H1 (cell line): ENCODE results near the gene ANGPTL8. TPM values are rescaled to one million over a fixed set of nuclear protein-coding genes. Genes with fewer than 3 reads are reported as not detected.
A peak's percentile ranks its signal among the peaks of the same experiment; 100 is the strongest.

ENCODE experiments used
- CTCF ChIA-PET: fragments of 300-600 bp; sonication (Branson Sonifier 250); formaldehyde crosslinking; loops from one replicate; lab custom pipeline; 2021; ENCODE audit not compliant: partially characterized antibody; lab: Charles Lee
- POLR2A ChIA-PET: fragments of 300-600 bp; sonication (Branson Sonifier 250); formaldehyde crosslinking; loops from one replicate; lab custom pipeline; 2021; ENCODE audit warnings: inconsistent platforms; ENCODE audit not compliant: partially characterized antibody; lab: Charles Lee
- DNase-seq, 2 experiments: peaks; one replicate each; pipeline versions ENCODE4 v3.0.0 to v3.0.0-alpha.2; 2010 to 2022; ENCODE audit warnings: low spot score in 2 of 2, low read depth in 1 of 2, mixed read lengths in 1 of 2
- FAIRE-seq: peaks from 2 replicates; lab custom pipeline; 2011; peaks lifted over from hg19 to GRCh38; lab: Jason Lieb, UNC
- H2AFZ ChIP-seq: 2 replicates; pipeline ENCODE4 v1.8.1; 2012; ENCODE audit warnings: low read length, inconsistent platforms
- H2AK5ac ChIP-seq: 2 replicates; pipeline ENCODE4 v1.6.1; 2013; ENCODE audit warnings: low read depth, low read length
- H2BK120ac ChIP-seq: replicated peaks from 2 replicates; pipeline ENCODE3; 2013; ENCODE audit warnings: low read depth, low read length, inconsistent platforms
- H2BK12ac ChIP-seq: 2 replicates; pipeline ENCODE4 v1.6.1; 2013; ENCODE audit warnings: low read depth, low read length
- H2BK15ac ChIP-seq: 2 replicates; pipeline ENCODE4 v1.6.1; 2013; ENCODE audit warnings: low read length
- H2BK20ac ChIP-seq: 2 replicates; pipeline ENCODE4 v1.6.1; 2013; ENCODE audit warnings: low read length
- H2BK5ac ChIP-seq: 2 replicates; pipeline ENCODE4 v1.6.1; 2013; ENCODE audit warnings: low read depth, low read length
- H3K14ac ChIP-seq: 2 replicates; pipeline ENCODE4 v1.6.1; 2013; ENCODE audit warnings: inconsistent platforms; ENCODE audit not compliant: insufficient read length
- H3K18ac ChIP-seq: 2 replicates; pipeline ENCODE4 v1.6.1; 2013; ENCODE audit warnings: low read length; ENCODE audit errors: extremely low read depth
- H3K23ac ChIP-seq: 2 replicates; pipeline ENCODE4 v1.6.1; 2013; ENCODE audit warnings: inconsistent platforms; ENCODE audit not compliant: insufficient read length
- H3K23me2 ChIP-seq: 2 replicates; pipeline ENCODE4 v1.6.1; 2013; ENCODE audit warnings: low read depth, low read length
- H3K27ac ChIP-seq: 2 replicates; pipeline ENCODE4 v1.6.1; 2011; ENCODE audit warnings: low read depth, low read length, inconsistent platforms
- H3K27me3 ChIP-seq, 4 experiments: replicated peaks in 1 of 4; 1 replicate in 1 of 4; 2 replicates in 3 of 4; pipeline versions ENCODE4 v1.6.1 to v1.8.1; 2011 to 2013; ENCODE audit warnings: low read length in 3 of 4, mild to moderate bottlenecking in 3 of 4, inconsistent platforms in 2 of 4, mixed read lengths in 2 of 4, moderate library complexity in 1 of 4; ENCODE audit not compliant: control insufficient read depth in 3 of 4, insufficient read depth in 3 of 4; ENCODE audit errors: extremely low read depth in 1 of 4
- H3K36me3 ChIP-seq, 4 experiments: 2 replicates each; pipeline versions ENCODE4 v1.6.1 to v1.8.1; 2011 to 2013; ENCODE audit warnings: mild to moderate bottlenecking in 4 of 4, low read length in 3 of 4, moderate library complexity in 2 of 4, control low read depth in 1 of 4, inconsistent platforms in 1 of 4; ENCODE audit not compliant: insufficient read depth in 4 of 4, control insufficient read depth in 2 of 4
- H3K4ac ChIP-seq: replicated peaks from 2 replicates; pipeline ENCODE3; 2013; ENCODE audit warnings: low read length, low read depth, mixed read lengths, inconsistent platforms; ENCODE audit not compliant: insufficient read length
- H3K4me1 ChIP-seq, 4 experiments: replicated peaks in 1 of 4; 1 replicate in 1 of 4; 2 replicates in 3 of 4; pipeline versions ENCODE4 v1.6.1 to v1.8.1; 2011 to 2013; ENCODE audit warnings: low read length in 3 of 4, inconsistent platforms in 2 of 4, mixed read lengths in 1 of 4; ENCODE audit not compliant: insufficient read depth in 4 of 4, control insufficient read depth in 3 of 4
- H3K4me2 ChIP-seq, 2 experiments: 2 replicates each; pipeline versions ENCODE4 v1.6.1 to v1.8.1; 2011 to 2013; ENCODE audit warnings: low read depth in 2 of 2, low read length in 2 of 2, control low read depth in 1 of 2, inconsistent platforms in 1 of 2, mild to moderate bottlenecking in 1 of 2; ENCODE audit not compliant: insufficient read depth in 1 of 2
- H3K4me3 ChIP-seq, 4 experiments: fragments of 200-600, 300-600 bp in 1 of 4; sonication (generic), shearing (Covaris generic), sonication (Bioruptor Twin) in 1 of 4; 2 replicates each; pipeline versions ENCODE4 v1.5.1 to v1.8.1; 2011 to 2016; ENCODE audit warnings: low read length in 4 of 4, low read depth in 3 of 4, control low read depth in 2 of 4, inconsistent platforms in 2 of 4, mild to moderate bottlenecking in 2 of 4, mixed read lengths in 1 of 4, moderate library complexity in 1 of 4; ENCODE audit not compliant: insufficient read depth in 2 of 4; ENCODE audit errors: extremely low read depth in 1 of 4
- H3K56ac ChIP-seq: replicated peaks from 2 replicates; pipeline ENCODE3; 2013; ENCODE audit warnings: low read depth, mild to moderate bottlenecking, mixed read lengths, low read length, inconsistent platforms; ENCODE audit not compliant: insufficient read length
- H3K79me1 ChIP-seq: 2 replicates; pipeline ENCODE4 v1.6.1; 2013; ENCODE audit warnings: low read depth, low read length, control low read depth
- H3K79me2 ChIP-seq, 2 experiments: 2 replicates each; pipeline versions ENCODE4 v1.6.1 to v1.8.1; 2012 to 2013; ENCODE audit warnings: low read length in 2 of 2, mild to moderate bottlenecking in 2 of 2, inconsistent platforms in 1 of 2; ENCODE audit not compliant: insufficient read depth in 2 of 2, control insufficient read depth in 1 of 2
- H3K9ac ChIP-seq, 4 experiments: replicated peaks in 1 of 4; 1 replicate in 1 of 4; 2 replicates in 3 of 4; pipeline versions ENCODE4 v1.6.1 to v1.8.1; 2011 to 2013; ENCODE audit warnings: low read depth in 3 of 4, low read length in 3 of 4, control low read depth in 2 of 4, mild to moderate bottlenecking in 2 of 4, moderate library complexity in 2 of 4, inconsistent platforms in 1 of 4; ENCODE audit errors: extremely low read depth in 1 of 4
- H3K9me3 ChIP-seq, 2 experiments: 2 replicates each; pipeline versions ENCODE4 v1.6.1 to v1.8.1; 2012 to 2013; ENCODE audit warnings: mild to moderate bottlenecking in 2 of 2, moderate library complexity in 2 of 2, control low read depth in 1 of 2, inconsistent platforms in 1 of 2, low read depth in 1 of 2, low read length in 1 of 2, mixed read lengths in 1 of 2; ENCODE audit not compliant: insufficient read depth in 2 of 2
- H4K20me1 ChIP-seq, 2 experiments: replicated peaks in 1 of 2; 2 replicates each; pipeline versions ENCODE3 to v1.8.1; 2011 to 2013; ENCODE audit warnings: inconsistent platforms in 2 of 2, low read length in 2 of 2, mild to moderate bottlenecking in 1 of 2; ENCODE audit not compliant: insufficient read depth in 2 of 2, control insufficient read depth in 1 of 2
- H4K5ac ChIP-seq: 2 replicates; pipeline ENCODE4 v1.6.1; 2013; ENCODE audit warnings: low read length, low read depth, mixed read lengths, inconsistent platforms; ENCODE audit not compliant: insufficient read length
- H4K8ac ChIP-seq: 2 replicates; pipeline ENCODE4 v1.8.0; 2013; ENCODE audit warnings: mild to moderate bottlenecking, moderate library complexity, low read length, inconsistent platforms; ENCODE audit not compliant: insufficient read depth; ENCODE audit errors: extremely low read depth
- H4K91ac ChIP-seq: replicated peaks from 2 replicates; pipeline ENCODE3; 2013; ENCODE audit warnings: low read length, mixed read lengths, inconsistent platforms; ENCODE audit not compliant: insufficient read length
- BRCA1 ChIP-seq: IDR thresholded peaks from 2 replicates; pipeline ENCODE4 v1.6.1; 2012; ENCODE audit warnings: low read depth, low read length, improper control_type of control experiment
- GABPA ChIP-seq: IDR thresholded peaks from 2 replicates; pipeline ENCODE4 v1.6.1; 2011; ENCODE audit warnings: mild to moderate bottlenecking, low read length, moderate library complexity, borderline replicate concordance; ENCODE audit not compliant: insufficient read depth
- JUND ChIP-seq: IDR thresholded peaks from 2 replicates; pipeline ENCODE4 v1.6.1; 2011; ENCODE audit warnings: mild to moderate bottlenecking, improper control_type of control experiment, low read length
- KDM1A ChIP-seq: fragments of 200-600, 300-600 bp; sonication (generic); IDR thresholded peaks from 2 replicates; pipeline ENCODE4 v1.7.1; 2016; ENCODE audit warnings: mild to moderate bottlenecking, low read length, borderline replicate concordance
- SRF ChIP-seq: IDR thresholded peaks from 2 replicates; pipeline ENCODE4 v1.6.1; 2011; ENCODE audit warnings: mild to moderate bottlenecking, low read depth, low read length, moderate library complexity
- TAF7 ChIP-seq: optimal IDR thresholded peaks from 2 replicates; pipeline ENCODE3; 2011; ENCODE audit warnings: low read depth, mild to moderate bottlenecking, inconsistent platforms, low read length, moderate library complexity, borderline replicate concordance
- WGBS, 2 experiments: shearing (Covaris generic) in 1 of 2; methylation state at CpG; one replicate each; pipeline versions ENCODE4 v1.1.6 to v1.1.7; 2013 to 2015; ENCODE audit warnings: low lambda C conversion rate in 2 of 2, mixed read lengths in 2 of 2, inconsistent platforms in 1 of 2, low coverage in 1 of 2, missing lambda C conversion rate in 1 of 2; ENCODE audit not compliant: insufficient replicate concordance in 2 of 2, insufficient coverage in 1 of 2, insufficient read length in 1 of 2; ENCODE audit errors: extremely low coverage in 1 of 2, missing lambda C conversion rate in 1 of 2; 5-methylcytosine and 5-hydroxymethylcytosine counted together
- polyA plus RNA-seq, 7 experiments: library from polyadenylated mRNA; depleted of rRNA in 3 of 7; stranded (reverse) in 5 of 7; unstranded in 2 of 7; fragments of >200 nt in 5 of 7; fragments of 200-250 nt in 2 of 7; gene quantifications; 1 replicate in 5 of 7; 2 replicates in 1 of 7; 4 replicates in 1 of 7; pipeline versions ENCODE4 v1.2.1 to v1.2.3, GENCODE V29; 2011 to 2013; ENCODE audit warnings: missing spikeins in 2 of 7, mixed read lengths in 2 of 7
- total RNA-seq: library from RNA; stranded (reverse); fragmentation: NEBNext Ultra II Directional; extraction: Animal tissue kit (Norgen Biotek cat#: 25700); gene quantifications from 2 replicates; pipeline ENCODE4 v1.2.1, GENCODE V29; 2021
- TF ChIP-seq, protein P1 (sequence below): IDR thresholded peaks from 2 replicates; pipeline ENCODE4 v1.6.1; 2012; ENCODE audit warnings: inconsistent platforms
- TF ChIP-seq, protein P2 (sequence below): IDR thresholded peaks from 2 replicates; pipeline ENCODE4 v1.6.1; 2012; ENCODE audit warnings: inconsistent platforms
- TF ChIP-seq, protein P3 (sequence below): IDR thresholded peaks from 2 replicates; pipeline ENCODE4 v1.6.1; 2011; ENCODE audit warnings: low read length, improper control_type of control experiment

ANGPTL8 gene
- total and polyA plus RNA-seq, 2 of the 8 experiments (the other 6 are each of a cell fraction or from before 2014, with no cell fraction given) = not detected

DNA sequence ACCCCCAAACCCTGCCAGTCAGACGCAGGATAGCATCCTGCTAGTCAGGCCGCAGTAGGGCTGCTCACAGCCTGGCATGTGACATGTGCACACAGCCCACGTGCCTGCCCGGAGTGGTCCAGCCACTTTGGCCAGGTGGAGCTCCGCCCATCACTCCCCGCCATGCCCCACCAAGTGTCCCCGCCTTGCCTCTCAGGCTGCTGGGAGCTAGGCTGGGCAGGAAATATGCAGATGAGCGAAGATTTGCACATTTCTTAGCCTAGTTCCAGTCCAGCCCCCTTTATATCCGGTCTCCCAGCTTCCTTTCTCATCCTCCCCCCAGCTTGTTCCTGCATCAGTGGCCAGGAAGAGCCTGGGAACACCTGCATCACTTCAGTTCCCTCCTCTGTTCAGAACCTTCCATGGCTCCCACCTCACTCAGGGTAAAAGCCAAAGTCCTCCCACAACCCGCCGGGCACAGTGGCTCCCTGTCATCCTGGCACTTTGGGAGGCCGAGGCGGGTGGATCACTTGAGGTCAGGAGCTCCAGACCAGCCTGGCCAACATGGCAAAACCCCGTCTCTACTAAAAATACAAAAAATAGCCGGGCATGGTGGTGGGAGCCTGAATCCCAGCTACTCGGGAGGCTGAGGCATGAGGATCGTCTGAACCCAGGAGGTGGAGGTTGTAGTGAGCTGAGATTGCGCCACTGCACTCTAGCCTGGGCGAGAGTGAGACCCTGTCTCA lies 25.2 kb downstream of the ANGPTL8 start:
- Histone ChIP-seq H4K8ac (0 out of 2 replicates have a peak overlapping the region, but pooled peaks have one; percentile 74), H2BK5ac (no peak overlapping the region), H3K27me3 (no peaks in the 10 kb centered on the region), H2BK20ac (no peak overlapping the region), H3K79me2 (0 out of 4 replicates have a peak, but pooled peaks cover 0 to 6% of the 10 kb centered on the region in 2 experiments), H2BK15ac (peak overlapping the region; percentile 34; the same call in 1 of the 2 replicates), H3K23me2 (no peaks in the 10 kb centered on the region; the same call in 1 of the 2 replicates), H3K4me2 (no peak overlapping the region), H3K4me3 (no peak overlapping the region), H3K18ac (no peak overlapping the region), H2AK5ac (no peak overlapping the region), H2BK120ac (peak overlapping the region; percentile 21), H4K91ac (no peak overlapping the region), H4K20me1 (no peaks in the 10 kb centered on the region), H2BK12ac (peak overlapping the region; percentile 11; the same call in 1 of the 2 replicates), H4K5ac (no peak overlapping the region), H3K4ac (peak overlapping the region; percentile 13), H3K36me3 (no peaks in the 10 kb centered on the region), H2AFZ (peak overlapping the region; percentile 9; the same call in 1 of the 2 replicates), H3K9ac (no peak overlapping the region; a peak in 1 of 7 replicates), H3K27ac (no peak overlapping the region), H3K4me1 (peaks cover 0 to 9% (median 3%) of the 10 kb centered on the region in 4 experiments; a peak in 5 of 7 replicates), H3K56ac (no peak overlapping the region), H3K9me3 (no peaks in the 10 kb centered on the region), H3K23ac (no peak overlapping the region), H3K79me1 (no peaks in the 10 kb centered on the region), H3K14ac (no peak overlapping the region)
- TF ChIP-seq BRCA1 = no peak
- TF ChIP-seq SRF = no peak
- TF ChIP-seq, protein P1, sequence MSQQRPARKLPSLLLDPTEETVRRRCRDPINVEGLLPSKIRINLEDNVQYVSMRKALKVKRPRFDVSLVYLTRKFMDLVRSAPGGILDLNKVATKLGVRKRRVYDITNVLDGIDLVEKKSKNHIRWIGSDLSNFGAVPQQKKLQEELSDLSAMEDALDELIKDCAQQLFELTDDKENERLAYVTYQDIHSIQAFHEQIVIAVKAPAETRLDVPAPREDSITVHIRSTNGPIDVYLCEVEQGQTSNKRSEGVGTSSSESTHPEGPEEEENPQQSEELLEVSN = 0 out of 2 replicates have a peak, but pooled peaks have one; percentile 28
- peak; percentile 22; the same call in 1 of the 2 replicates for TF ChIP-seq KDM1A
- TF ChIP-seq TAF7 = no peak
- no peak for TF ChIP-seq JUND
- TF ChIP-seq, protein P2, sequence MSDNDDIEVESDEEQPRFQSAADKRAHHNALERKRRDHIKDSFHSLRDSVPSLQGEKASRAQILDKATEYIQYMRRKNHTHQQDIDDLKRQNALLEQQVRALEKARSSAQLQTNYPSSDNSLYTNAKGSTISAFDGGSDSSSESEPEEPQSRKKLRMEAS = peak; percentile 89
- TF ChIP-seq, protein P3, sequence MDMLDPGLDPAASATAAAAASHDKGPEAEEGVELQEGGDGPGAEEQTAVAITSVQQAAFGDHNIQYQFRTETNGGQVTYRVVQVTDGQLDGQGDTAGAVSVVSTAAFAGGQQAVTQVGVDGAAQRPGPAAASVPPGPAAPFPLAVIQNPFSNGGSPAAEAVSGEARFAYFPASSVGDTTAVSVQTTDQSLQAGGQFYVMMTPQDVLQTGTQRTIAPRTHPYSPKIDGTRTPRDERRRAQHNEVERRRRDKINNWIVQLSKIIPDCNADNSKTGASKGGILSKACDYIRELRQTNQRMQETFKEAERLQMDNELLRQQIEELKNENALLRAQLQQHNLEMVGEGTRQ = peak; percentile 47; the same call in 1 of the 2 replicates
- no peak for TF ChIP-seq GABPA
- ChIA-PET CTCF (interaction anchor here (0.5 to 2.3 kb wide), 7 partner anchors 9 to 122 kb away, joined by 3 to 16 read pairs (median 3); no protein-coding TSS in a partner anchor), POLR2A (no interaction called here)
- WGBS, 2 experiments = 82% methylated on average over 17 of the region's 19 CpGs; no CpG with 5 or more reads in 1 of the 2 experiments
- DNase-seq (peak in 1 of 2 experiments; percentile 63), FAIRE-seq (no peak)
